Omental fat pad (tissue), 4 donors: ENCODE data around the gene POLD4. TPM values are rescaled to one million over a fixed set of nuclear protein-coding genes. Genes with fewer than 3 reads are reported as not detected.

Experiments used
- ATAC-seq: fragments of 150-250 bp; one replicate; pipeline ENCODE4 v1.9.1; 2016; ENCODE audit warnings: mild to moderate bottlenecking, moderate library complexity; ENCODE audit not compliant: low FRiP score
- DNase-seq: peaks from one replicate; pipeline ENCODE4 v3.0.0-alpha.2; 2019; ENCODE audit warnings: low spot score
- total RNA-seq, 4 donors: library from RNA; depleted of rRNA; stranded (reverse); fragments of >200 nt; gene quantifications; one replicate each; pipeline ENCODE4 v1.1.0, GENCODE V29; 2016
- TF ChIP-seq, protein P1 (sequence below), 3 donors: fragments of 450-650 bp; IDR thresholded peaks; one replicate each; pipeline ENCODE4 v1.5.1; 2016 to 2017; ENCODE audit warnings: antibody characterized with exemption in 3 of 3, mild to moderate bottlenecking in 3 of 3, moderate library complexity in 2 of 3

POLD4 gene
- total RNA-seq, 4 donors from 2014 or later: 67.5 to 141 (median 81.9) TPM

DNA sequence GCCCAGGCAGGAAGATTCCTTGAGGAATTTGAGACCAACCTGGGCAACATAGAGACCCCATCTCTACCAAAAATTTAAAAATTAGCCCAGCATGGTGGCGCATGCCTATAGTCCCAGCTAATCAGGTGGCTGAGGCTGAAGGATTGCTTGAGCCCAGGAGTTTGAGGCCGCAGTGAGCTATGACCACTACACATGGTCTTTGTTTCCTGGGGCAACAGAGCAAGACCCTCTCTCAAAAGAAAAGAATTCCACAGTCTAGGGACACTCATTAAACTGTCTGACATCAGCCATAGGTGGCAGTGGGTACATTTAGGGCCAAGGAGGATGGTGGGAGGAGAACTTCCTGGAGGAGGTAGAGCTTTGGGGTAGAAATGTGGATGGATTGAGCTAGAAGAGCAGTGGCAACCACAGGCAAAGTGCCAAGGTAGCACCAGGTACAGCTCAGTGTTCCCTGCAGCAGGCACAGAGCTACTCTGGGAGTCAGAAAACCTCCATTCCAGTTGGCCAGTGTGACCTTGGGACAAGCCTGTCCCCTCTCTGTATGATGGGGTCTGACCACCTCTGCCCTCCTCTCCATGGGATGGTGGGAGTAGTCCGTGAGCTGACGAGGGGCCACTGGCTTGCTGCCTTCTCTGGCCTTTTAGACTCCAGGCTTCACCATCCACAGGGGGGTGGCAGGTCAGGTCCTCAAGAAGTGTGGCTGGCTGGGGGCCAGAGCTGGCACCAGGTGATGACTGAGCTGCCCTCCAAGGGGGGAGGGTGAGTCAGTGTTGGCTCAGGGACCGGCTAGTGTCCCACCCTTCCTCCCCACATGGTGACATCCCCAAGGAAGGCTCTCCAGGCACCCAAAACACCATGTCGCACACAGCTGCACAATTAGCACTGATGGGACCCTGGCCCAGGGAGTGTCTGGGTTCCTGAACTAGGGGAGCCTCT is 23.8 kb upstream of the POLD4 start:
- ATAC-seq (no peak), DNase-seq (no peak)
- TF ChIP-seq, protein P1, sequence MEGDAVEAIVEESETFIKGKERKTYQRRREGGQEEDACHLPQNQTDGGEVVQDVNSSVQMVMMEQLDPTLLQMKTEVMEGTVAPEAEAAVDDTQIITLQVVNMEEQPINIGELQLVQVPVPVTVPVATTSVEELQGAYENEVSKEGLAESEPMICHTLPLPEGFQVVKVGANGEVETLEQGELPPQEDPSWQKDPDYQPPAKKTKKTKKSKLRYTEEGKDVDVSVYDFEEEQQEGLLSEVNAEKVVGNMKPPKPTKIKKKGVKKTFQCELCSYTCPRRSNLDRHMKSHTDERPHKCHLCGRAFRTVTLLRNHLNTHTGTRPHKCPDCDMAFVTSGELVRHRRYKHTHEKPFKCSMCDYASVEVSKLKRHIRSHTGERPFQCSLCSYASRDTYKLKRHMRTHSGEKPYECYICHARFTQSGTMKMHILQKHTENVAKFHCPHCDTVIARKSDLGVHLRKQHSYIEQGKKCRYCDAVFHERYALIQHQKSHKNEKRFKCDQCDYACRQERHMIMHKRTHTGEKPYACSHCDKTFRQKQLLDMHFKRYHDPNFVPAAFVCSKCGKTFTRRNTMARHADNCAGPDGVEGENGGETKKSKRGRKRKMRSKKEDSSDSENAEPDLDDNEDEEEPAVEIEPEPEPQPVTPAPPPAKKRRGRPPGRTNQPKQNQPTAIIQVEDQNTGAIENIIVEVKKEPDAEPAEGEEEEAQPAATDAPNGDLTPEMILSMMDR (IDR thresholded peaks at IDR 0.05): no peak

DNA sequence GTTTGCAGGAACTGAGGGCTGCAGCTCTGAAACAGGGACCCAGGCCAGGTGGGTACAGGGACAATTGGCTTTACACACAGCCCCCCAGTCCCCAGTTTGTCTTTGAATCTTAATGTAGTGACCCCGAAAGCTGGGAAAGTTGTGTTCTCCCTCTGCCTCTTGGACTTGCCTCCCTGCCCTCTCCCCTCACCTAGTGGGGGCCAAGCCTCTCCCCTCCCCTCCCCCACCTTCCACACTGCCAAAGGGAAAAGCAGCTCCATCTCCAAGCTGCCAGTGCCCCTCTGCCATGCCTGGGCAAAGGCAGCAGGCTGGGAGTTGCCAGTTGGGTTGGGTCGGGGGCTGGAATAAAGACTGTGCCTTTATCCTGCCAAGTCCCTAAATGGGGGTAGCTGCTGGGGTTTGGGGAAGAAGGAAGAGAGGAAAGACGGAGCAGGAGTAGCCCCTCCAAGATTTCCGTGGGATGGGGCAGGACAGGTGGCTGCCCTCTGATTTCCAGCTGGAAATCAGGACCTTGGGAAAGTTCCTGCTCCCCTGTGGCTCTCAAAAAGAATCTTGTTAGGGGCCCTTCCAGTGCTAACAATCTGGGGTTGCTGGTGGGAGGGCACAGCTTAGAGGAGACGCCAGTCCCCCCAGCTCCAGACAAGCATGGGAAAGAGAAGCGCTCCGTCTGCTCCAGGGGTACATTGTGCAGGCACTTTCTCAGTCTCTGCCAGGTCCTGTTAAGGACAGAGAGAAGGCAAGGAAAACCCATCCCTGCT is 22.9 kb upstream of the POLD4 start:
- no peak for DNase-seq
- no peak for ATAC-seq
- TF ChIP-seq, protein P1 (IDR thresholded peaks at IDR 0.05): no peak

DNA sequence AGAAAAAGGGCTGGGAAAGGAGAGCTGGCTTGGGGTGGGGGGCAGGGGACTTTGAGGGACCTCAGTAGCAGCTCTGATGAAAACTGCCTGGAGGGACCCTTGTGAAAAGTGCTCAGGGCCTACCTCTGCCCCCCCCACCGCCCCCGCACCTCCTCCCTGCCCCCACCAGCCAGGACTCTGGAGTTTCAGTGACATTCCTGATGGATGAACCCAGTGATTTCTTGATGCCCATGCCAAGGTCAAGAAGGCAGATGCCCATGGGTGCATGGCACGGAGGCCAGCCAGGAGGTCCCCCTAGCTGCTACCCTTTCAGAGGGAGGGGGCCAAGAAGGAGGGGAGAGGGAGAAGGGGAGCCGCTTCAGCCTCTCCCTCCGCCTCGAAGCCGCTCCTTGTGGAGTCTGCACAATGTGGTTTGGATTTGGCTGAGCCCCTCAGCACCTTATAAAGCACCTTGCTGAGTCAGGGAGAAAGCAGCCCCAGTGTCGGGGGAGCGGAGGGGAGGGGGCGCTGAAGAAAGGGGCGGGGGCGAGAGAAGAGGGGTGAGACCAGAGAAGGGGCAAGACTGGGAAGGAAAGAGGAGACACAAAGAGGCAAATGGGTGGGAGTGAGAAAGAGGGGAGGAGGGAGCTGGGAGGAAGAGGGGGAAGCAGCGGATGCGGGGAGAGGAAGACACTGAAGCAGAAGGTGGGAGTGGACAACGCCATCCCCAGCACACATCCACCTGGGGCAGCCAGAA is 22.1 kb upstream of the POLD4 start:
- no peak for ATAC-seq
- TF ChIP-seq, protein P1 (IDR thresholded peaks at IDR 0.05): no peak
- DNase-seq: no peak

DNA sequence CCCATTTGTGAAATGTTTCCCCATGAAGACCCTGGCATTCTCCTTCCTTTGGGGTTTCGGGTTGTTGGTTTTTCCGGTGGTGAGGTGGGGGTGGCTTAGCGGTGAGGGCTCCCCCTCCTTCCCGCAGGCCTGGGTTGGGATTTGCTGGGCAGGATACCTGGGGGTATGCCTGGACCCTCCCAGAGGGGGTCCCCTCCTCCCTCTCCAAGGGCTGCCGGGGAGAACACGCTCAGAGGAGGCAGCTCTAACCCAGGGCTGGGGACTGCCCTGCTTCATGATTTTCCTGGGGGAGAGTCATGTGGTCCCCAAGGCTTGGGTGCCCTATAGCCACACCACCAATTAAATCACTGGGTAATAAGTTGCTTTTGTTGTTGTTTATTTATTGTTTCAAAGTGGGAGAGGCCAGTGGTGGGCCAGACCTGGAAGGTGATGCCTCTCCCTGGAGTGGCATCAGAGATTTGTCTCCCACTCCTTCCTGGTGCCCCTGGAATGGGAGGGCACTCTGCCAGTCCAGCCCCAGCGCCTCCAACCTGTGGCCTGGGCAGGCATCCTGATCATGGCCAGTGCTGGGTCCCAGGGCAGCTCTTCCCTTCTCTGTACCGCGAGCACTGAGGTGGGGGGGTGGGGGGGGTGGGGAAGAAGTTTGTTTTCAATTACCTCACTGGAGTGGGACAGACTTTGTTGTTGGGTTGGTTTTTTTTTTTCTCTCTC is 21.4 kb upstream of the POLD4 start:
- DNase-seq (no peak), ATAC-seq (peak; percentile 9)
- TF ChIP-seq, protein P1 (IDR thresholded peaks at IDR 0.05): no peak

DNA sequence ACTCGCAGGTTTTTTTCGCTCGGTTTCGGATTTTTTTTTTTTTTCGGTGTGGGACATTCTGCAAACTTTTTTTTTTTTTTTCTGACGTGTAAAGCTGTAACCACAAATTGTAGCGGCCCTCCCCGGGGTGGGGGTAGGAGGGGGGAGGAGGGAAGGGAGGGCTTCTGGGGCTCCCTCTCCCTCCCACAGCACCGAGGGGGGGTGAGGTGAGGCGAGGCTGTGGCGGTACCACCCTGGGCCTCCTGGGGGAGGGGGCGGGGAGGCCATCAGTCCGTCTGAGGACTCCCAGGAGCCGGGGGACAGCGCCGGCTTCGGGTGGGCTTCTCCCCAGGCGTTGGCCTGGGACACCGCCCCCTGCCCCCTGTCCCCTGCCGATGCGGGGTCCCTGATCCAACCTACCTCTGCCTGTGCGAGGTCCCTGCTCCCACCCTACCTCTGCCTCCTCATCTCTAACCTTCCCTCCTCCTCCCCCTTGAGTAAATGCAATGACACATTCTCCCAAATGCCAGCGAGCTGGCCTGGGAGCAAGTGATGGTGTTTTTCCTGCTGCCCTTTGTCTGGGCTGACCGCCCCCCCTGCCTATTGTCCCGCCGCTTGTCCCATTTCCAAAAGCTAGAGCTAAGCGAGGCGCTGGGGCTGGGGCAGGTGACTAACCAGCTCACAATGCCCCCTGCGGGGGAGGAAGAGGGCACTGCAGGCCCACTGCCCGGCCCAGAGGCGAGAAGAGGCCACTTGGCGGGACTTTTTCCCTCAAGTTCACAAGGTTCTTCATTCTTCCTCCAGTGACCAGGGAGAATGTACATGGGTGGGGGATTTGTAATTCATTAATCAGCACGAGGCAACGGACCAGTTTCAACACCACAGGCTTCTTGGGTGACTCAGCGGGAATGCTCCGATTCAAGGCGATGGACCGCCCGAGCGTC is 20.6 kb upstream of the POLD4 start:
- DNase-seq: peak; percentile 70
- TF ChIP-seq, protein P1 (IDR thresholded peaks at IDR 0.05): peak in 1 of 3 donors; percentile 11
- ATAC-seq: peak; percentile 67
